Measurements from ENCODE around the gene MTFP1. TPM values are rescaled to one million over a fixed set of nuclear protein-coding genes. Genes with fewer than 3 reads are reported as not detected.

MTFP1 gene
- total RNA-seq, 1 donor, result 5.9 TPM

DNA sequence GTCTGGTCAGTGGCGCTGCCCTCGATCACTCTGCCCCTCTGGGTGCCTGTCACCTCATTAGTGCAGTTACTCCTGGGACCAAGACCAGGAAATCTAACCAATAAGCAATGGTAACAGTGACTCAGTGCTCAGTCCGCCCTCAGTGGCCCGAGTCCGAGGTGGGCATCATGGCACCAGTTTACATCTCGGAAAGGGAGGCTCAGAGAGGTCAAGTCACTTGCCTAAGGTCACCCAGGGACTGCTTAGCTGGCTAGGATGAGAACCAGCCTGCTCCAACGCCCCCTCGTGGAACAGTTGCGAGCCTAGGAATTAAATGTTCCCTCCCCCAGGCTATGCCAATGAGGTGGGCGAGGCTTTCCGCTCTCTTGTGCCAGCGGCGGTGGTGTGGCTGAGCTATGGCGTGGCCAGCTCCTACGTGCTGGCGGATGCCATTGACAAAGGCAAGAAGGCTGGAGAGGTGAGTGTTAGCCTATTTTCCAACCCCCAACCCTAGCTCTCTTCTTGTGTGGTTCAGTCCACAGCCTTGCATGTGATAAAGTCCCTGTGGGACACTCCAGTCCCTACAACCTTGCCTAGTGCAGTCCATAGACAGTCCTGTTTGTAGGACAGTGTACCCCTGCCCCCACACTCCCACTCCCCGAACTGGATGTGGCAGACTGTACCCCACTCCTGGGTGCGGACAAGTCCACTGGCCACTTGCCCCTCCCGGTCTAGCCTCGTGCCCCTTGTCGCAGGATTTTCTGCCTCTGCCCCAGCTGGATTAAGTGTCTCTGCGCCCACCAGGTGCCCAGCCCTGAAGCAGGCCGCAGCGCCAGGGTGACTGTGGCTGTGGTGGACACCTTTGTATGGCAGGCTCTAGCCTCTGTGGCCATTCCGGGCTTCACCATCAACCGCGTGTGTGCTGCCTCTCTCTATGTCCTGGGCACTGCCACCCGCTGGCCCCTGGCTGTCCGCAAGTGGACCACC lies 1.1 kb downstream of the MTFP1 start:
- TF ChIP-seq, protein P1, sequence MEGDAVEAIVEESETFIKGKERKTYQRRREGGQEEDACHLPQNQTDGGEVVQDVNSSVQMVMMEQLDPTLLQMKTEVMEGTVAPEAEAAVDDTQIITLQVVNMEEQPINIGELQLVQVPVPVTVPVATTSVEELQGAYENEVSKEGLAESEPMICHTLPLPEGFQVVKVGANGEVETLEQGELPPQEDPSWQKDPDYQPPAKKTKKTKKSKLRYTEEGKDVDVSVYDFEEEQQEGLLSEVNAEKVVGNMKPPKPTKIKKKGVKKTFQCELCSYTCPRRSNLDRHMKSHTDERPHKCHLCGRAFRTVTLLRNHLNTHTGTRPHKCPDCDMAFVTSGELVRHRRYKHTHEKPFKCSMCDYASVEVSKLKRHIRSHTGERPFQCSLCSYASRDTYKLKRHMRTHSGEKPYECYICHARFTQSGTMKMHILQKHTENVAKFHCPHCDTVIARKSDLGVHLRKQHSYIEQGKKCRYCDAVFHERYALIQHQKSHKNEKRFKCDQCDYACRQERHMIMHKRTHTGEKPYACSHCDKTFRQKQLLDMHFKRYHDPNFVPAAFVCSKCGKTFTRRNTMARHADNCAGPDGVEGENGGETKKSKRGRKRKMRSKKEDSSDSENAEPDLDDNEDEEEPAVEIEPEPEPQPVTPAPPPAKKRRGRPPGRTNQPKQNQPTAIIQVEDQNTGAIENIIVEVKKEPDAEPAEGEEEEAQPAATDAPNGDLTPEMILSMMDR (IDR thresholded peaks at IDR 0.05; ENCODE audit: insufficient read depth, low read length), result peak; percentile 73
- H3K4me3 ChIP-seq (ENCODE audit: low read depth, low read length), result peak overlapping the region; percentile 68
- DNase-seq (ENCODE audit: low read depth), result peak; percentile 67

DNA sequence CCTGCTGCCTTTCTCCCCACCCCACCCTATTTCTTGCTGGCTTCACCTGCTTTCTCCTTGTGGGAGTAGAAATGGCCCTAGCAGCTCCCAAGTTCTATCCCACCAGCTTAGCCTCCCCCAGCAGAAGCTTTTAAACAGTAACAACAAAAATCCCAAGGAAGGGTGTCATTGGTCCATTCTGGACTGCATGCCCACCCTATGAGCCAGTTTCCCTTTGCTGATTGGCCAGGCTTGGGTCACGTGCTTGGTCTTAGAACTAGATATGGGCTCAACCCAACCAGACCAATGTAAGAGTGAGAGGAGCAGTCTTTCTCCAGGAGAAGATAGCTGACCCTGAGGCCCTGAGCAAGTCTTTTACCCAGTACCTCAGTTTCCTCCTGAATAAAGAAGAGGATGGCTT lies 2.3 kb downstream of the MTFP1 start:
- no peak overlapping the region for H3K4me3 ChIP-seq (ENCODE audit: low read depth, low read length)
- TF ChIP-seq, protein P1 (IDR thresholded peaks at IDR 0.05; ENCODE audit: insufficient read depth, low read length), result no peak
- no peak for DNase-seq (ENCODE audit: low read depth)

- TF ChIP-seq, protein P1 (IDR thresholded peaks at IDR 0.05; ENCODE audit: insufficient read depth, low read length), result no peak
- H3K4me3 ChIP-seq (ENCODE audit: low read depth, low read length), result no peak overlapping the region
- DNase-seq (ENCODE audit: low read depth), result no peak
Observed at GRCh38 chr22:30429887-30430286, 4.3 kb downstream of the MTFP1 start.

DNA sequence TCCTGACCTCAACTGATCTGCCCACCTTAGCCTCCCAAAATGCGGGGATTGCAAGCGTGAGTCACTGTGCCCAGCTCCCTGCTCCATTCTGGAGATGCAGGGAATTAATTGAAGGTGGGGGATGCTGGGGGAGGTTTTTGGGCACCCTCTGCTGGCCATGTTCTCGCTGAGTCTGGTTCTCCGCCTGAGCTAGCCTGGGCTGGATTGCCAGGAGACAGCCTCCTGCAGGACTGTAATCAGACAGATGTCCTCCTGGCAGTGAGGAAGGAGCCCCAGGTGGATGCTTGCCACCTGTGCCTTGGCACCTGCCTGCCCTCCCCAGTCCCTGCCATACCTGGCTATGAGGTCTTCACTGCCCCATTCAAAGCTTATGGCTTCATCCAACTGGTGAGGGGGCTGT lies 5.4 kb downstream of the MTFP1 start:
- DNase-seq (ENCODE audit: low read depth), result no peak
- H3K4me3 ChIP-seq (ENCODE audit: low read depth, low read length), result no peak overlapping the region
- TF ChIP-seq, protein P1 (IDR thresholded peaks at IDR 0.05; ENCODE audit: insufficient read depth, low read length), result no peak

DNA sequence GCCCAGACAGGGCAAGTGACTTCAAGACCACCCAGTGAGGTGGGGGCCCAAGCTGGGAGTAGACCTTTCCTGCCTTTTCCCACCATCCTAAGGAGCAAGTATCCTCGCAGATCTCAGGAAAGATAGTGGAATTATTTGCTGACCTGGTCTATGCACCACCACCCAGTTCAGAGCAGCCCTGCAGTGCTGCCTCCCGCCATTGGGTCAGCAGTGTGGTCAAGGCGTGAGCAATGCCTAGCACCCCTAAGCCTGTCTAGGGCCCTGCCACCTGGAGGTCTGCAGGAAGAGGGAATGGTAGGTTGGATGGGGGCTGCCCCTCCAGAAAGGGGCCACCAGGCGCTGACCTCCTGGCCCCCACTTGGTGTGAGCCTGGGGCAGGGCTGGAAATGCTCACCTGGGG lies 6.5 kb downstream of the MTFP1 start:
- DNase-seq (ENCODE audit: low read depth), result no peak
- TF ChIP-seq, protein P1 (IDR thresholded peaks at IDR 0.05; ENCODE audit: insufficient read depth, low read length), result no peak
- H3K4me3 ChIP-seq (ENCODE audit: low read depth, low read length), result no peak overlapping the region

DNA sequence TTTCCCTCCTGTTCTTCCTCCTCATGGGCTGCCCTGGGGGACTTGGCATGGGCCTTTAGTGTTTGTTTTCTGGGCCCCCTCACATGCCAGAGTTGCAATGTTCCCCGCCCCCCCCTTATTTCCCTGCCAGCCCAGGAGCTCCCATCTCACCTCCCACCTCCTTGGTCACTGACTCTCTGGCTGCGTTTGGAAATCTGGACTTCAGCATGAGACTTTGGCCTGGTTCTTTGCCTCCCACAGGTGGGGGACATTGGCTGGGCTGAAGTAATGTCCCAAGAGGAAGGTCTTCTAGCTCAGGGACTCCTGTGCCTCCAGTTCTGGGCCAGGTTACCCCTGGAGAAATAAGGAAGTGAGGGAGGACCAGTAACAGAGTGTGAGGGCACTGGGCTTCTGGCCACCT lies 7.0 kb downstream of the MTFP1 start:
- DNase-seq (ENCODE audit: low read depth), result no peak
- TF ChIP-seq, protein P1 (IDR thresholded peaks at IDR 0.05; ENCODE audit: insufficient read depth, low read length), result no peak
- H3K4me3 ChIP-seq (ENCODE audit: low read depth, low read length), result no peak overlapping the region
